Measurements from ENCODE around the gene ABHD12B. TPM values are rescaled to one million over a fixed set of nuclear protein-coding genes. Genes with fewer than 3 reads are reported as not detected.
A peak's percentile ranks its signal among the peaks of the same experiment; 100 is the strongest.

ABHD12B gene
- total and polyA plus RNA-seq, 2 of the 13 experiments (the other 11 are each of a cell fraction or from before 2014, with no cell fraction given) = not detected

- TF ChIP-seq THAP7 (CRISPR knock-in tag; IDR thresholded peaks at IDR 0.05) (no peak), SP4 (CRISPR knock-in tag; IDR thresholded peaks at IDR 0.05) (no peak), MXD4 (CRISPR knock-in tag; IDR thresholded peaks at IDR 0.05) (no peak), REPIN1 (CRISPR knock-in tag; IDR thresholded peaks at IDR 0.05; ENCODE audit: borderline replicate concordance, low read depth) (no peak), ZNF629 (CRISPR knock-in tag; conservative IDR thresholded peaks at IDR 0.05) (no peak), HBP1 (CRISPR knock-in tag; IDR thresholded peaks at IDR 0.05; ENCODE audit: low read depth) (no peak), NFE2 (CRISPR knock-in tag; IDR thresholded peaks at IDR 0.05) (no peak), ZNF761 (CRISPR knock-in tag; conservative IDR thresholded peaks at IDR 0.05) (0 out of 2 replicates have a peak, but pooled peaks have one; percentile 35), SRSF9 (IDR thresholded peaks at IDR 0.05; ENCODE audit: borderline replicate concordance, insufficient read depth, low read depth, low read length, poor library complexity, severe bottlenecking) (no peak), ZNF749 (CRISPR knock-in tag; IDR thresholded peaks at IDR 0.05; ENCODE audit: borderline replicate concordance) (no peak), PPARG (CRISPR knock-in tag; conservative IDR thresholded peaks at IDR 0.05) (peak; percentile 31; the same call in 1 of the 2 replicates), PITX1 (CRISPR knock-in tag; IDR thresholded peaks at IDR 0.05) (peak; percentile 61), SIX1 (CRISPR knock-in tag; IDR thresholded peaks at IDR 0.05; ENCODE audit: borderline replicate concordance) (peak; percentile 67; the same call in 1 of the 2 replicates), ZNF446 (CRISPR knock-in tag; IDR thresholded peaks at IDR 0.05) (no peak), ZFP41 (CRISPR knock-in tag; IDR thresholded peaks at IDR 0.05; ENCODE audit: borderline replicate concordance) (no peak), PRMT3 (CRISPR knock-in tag; IDR thresholded peaks at IDR 0.05; ENCODE audit: borderline replicate concordance, low read depth) (no peak), TEAD3 (CRISPR knock-in tag; optimal IDR thresholded peaks at IDR 0.05; ENCODE audit: borderline replicate concordance) (peak; percentile 13), NR3C1 (CRISPR knock-in tag; IDR thresholded peaks at IDR 0.05) (no peak), KLF11 (CRISPR knock-in tag; IDR thresholded peaks at IDR 0.05) (no peak)
- TF ChIP-seq, protein P1, sequence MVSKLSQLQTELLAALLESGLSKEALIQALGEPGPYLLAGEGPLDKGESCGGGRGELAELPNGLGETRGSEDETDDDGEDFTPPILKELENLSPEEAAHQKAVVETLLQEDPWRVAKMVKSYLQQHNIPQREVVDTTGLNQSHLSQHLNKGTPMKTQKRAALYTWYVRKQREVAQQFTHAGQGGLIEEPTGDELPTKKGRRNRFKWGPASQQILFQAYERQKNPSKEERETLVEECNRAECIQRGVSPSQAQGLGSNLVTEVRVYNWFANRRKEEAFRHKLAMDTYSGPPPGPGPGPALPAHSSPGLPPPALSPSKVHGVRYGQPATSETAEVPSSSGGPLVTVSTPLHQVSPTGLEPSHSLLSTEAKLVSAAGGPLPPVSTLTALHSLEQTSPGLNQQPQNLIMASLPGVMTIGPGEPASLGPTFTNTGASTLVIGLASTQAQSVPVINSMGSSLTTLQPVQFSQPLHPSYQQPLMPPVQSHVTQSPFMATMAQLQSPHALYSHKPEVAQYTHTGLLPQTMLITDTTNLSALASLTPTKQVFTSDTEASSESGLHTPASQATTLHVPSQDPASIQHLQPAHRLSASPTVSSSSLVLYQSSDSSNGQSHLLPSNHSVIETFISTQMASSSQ (IDR thresholded peaks at IDR 0.05; ENCODE audit: low read depth) = peak; percentile 26; the same call in 1 of the 2 replicates
- TF ChIP-seq, protein P1 (CRISPR knock-in tag; IDR thresholded peaks at IDR 0.05; ENCODE audit: borderline replicate concordance) = no peak
- TF ChIP-seq, protein P2, sequence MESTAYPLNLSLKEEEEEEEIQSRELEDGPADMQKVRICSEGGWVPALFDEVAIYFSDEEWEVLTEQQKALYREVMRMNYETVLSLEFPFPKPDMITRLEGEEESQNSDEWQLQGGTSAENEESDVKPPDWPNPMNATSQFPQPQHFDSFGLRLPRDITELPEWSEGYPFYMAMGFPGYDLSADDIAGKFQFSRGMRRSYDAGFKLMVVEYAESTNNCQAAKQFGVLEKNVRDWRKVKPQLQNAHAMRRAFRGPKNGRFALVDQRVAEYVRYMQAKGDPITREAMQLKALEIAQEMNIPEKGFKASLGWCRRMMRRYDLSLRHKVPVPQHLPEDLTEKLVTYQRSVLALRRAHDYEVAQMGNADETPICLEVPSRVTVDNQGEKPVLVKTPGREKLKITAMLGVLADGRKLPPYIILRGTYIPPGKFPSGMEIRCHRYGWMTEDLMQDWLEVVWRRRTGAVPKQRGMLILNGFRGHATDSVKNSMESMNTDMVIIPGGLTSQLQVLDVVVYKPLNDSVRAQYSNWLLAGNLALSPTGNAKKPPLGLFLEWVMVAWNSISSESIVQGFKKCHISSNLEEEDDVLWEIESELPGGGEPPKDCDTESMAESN (CRISPR knock-in tag; conservative IDR thresholded peaks at IDR 0.05) = no peak
Observed at GRCh38 chr14:50875359-50876070, 3.7 kb downstream of the ABHD12B start (continued).
